ENCODE measurements around the gene ATP6V0B.
A peak's percentile ranks its signal among the peaks of the same experiment; 100 is the strongest.

Gene ATP6V0B

GRCh38 chr1:43946236-43947060 is 28.3 kb upstream of the ATP6V0B start, which contains the start of gene IPO13:
Gene IPO13, plus strand, starts transcription at chr1:43946950. Its CDS starts 651 bp downstream, at chr1:43947601.
- DNase-seq = peak; percentile 73

GRCh38 chr1:43947061-43947873 is 27.5 kb upstream of the ATP6V0B start:
- DNase-seq = no peak

- DNase-seq = no peak
Measured at GRCh38 chr1:43947874-43948437, 26.8 kb upstream of the ATP6V0B start.

GRCh38 chr1:43949678-43950077 is 25.1 kb upstream of the ATP6V0B start:
- DNase-seq = no peak

GRCh38 chr1:43951021-43951985 is 23.5 kb upstream of the ATP6V0B start:
- no peak for DNase-seq

- peak; percentile 84 for DNase-seq
Measured at GRCh38 chr1:43952731-43953346, 21.9 kb upstream of the ATP6V0B start.

- no peak for DNase-seq
Measured at GRCh38 chr1:43953361-43953760, 21.4 kb upstream of the ATP6V0B start.

- no peak for DNase-seq
Measured at GRCh38 chr1:43954036-43954435, 20.7 kb upstream of the ATP6V0B start.

GRCh38 chr1:43956234-43956633 is 18.5 kb upstream of the ATP6V0B start:
- no peak for DNase-seq

GRCh38 chr1:43957407-43958040 is 17.2 kb upstream of the ATP6V0B start:
- no peak for DNase-seq

- no peak for DNase-seq
Measured at GRCh38 chr1:43958351-43959255, 16.2 kb upstream of the ATP6V0B start.

GRCh38 chr1:43960798-43961197 is 14.0 kb upstream of the ATP6V0B start:
- DNase-seq = no peak

GRCh38 chr1:43961692-43962091 is 13.1 kb upstream of the ATP6V0B start:
- no peak for DNase-seq

- no peak for DNase-seq
Measured at GRCh38 chr1:43962324-43962723, 12.4 kb upstream of the ATP6V0B start.

GRCh38 chr1:43963006-43963405 is 11.8 kb upstream of the ATP6V0B start:
- no peak for DNase-seq

- no peak for DNase-seq
Measured at GRCh38 chr1:43963890-43964289, 10.9 kb upstream of the ATP6V0B start.

GRCh38 chr1:43965316-43965715 is 9.4 kb upstream of the ATP6V0B start:
- DNase-seq = no peak

GRCh38 chr1:43968348-43968948 is 6.3 kb upstream of the ATP6V0B start:
- no peak for DNase-seq

- no peak for DNase-seq
Measured at GRCh38 chr1:43969416-43969745, 5.4 kb upstream of the ATP6V0B start.

Data from COR-L47 (cell line).